Activated CD4-positive, alpha-beta memory T cell treated with anti-CD3 and anti-CD28 coated beads for 36 hours (primary cell): ENCODE measurements around the gene KPNA3. TPM values are rescaled to one million over a fixed set of nuclear protein-coding genes. Genes with fewer than 3 reads are reported as not detected.

ENCODE experiments used
- CTCF ChIA-PET: fragments of 350-600 bp; sonication (Branson Sonifier 250); formaldehyde crosslinking; loops from one replicate; lab custom pipeline; 2021; ENCODE audit warnings: antibody characterized with exemption, inconsistent platforms; lab: Charles Lee
- POLR2A ChIA-PET: fragments of 350-600 bp; sonication (Branson Sonifier 250); formaldehyde crosslinking; loops from one replicate; lab custom pipeline; 2021; ENCODE audit warnings: antibody characterized with exemption; lab: Charles Lee
- DNase-seq: peaks from one replicate; pipeline ENCODE4 v3.0.0-alpha.2; 2020
- H3K27ac Mint-ChIP-seq: one replicate; pipeline ENCODE4 v1.8.0; 2021; ENCODE audit warnings: mixed read lengths
- H3K27me3 Mint-ChIP-seq: one replicate; pipeline ENCODE4 v1.8.0; 2021; ENCODE audit warnings: mixed read lengths
- H3K36me3 Mint-ChIP-seq: one replicate; pipeline ENCODE4 v1.8.0; 2021; ENCODE audit warnings: mixed read lengths
- H3K4me1 Mint-ChIP-seq: one replicate; pipeline ENCODE4 v1.8.0; 2021; ENCODE audit warnings: low read depth, mixed read lengths
- H3K4me3 Mint-ChIP-seq: one replicate; pipeline ENCODE4 v1.8.0; 2021; ENCODE audit warnings: mild to moderate bottlenecking, mixed read lengths
- H3K9me3 Mint-ChIP-seq: one replicate; pipeline ENCODE4 v1.8.0; 2021; ENCODE audit warnings: mixed read lengths
- intact Hi-C: fragments of 100-400 bp; cut with micrococcal nuclease; formaldehyde crosslinking; loops from one replicate; pipeline ENCODE4 v1.15.1; 2023
- total RNA-seq, 2 experiments: library from RNA; stranded (reverse); gene quantifications; one replicate each; pipeline ENCODE4 v1.2.3, GENCODE V29; 2021

The KPNA3 gene
- 10 to 100 TPM; 42.0 to 44.0 TPM for total RNA-seq

GRCh38 chr13:49792550-49793324, at the start of gene KPNA3:
Gene KPNA3 (minus strand): TSS chr13:49792682. CDS start chr13:49792506, 176 bp downstream.
- peak; percentile 96 for DNase-seq
- ChIA-PET POLR2A (interaction anchor here (0.8 to 3.5 kb wide), 6 partner anchors 34 to 336 kb away, joined by 3 to 24 read pairs (median 5); partner anchors contain the start of genes EBPL and SPRYD7), CTCF (interaction anchor here (0.8 to 1.8 kb wide), 7 partner anchors 27 to 1008 kb away, joined by 3 to 7 read pairs (median 3); partner anchors contain the start of genes SPRYD7 and TRIM13)
- H3K4me1 Mint-ChIP-seq = peaks cover 27% of the 10 kb centered on the region
- H3K4me3 Mint-ChIP-seq = peak within 1 kb of the TSS; percentile 91
- peak within 1 kb of the TSS; percentile 93 for H3K27ac Mint-ChIP-seq
- intact Hi-C loops = loop anchor here (1.0 to 10.0 kb wide), 9 partner anchors 55 to 1660 kb away; partner anchors contain the start of genes CAB39L, EBPL, INTS6 and PHF11
- no peaks in the 10 kb centered on the region for H3K27me3 Mint-ChIP-seq
- H3K36me3 Mint-ChIP-seq = peaks cover 5% of the 10 kb centered on the region
- H3K9me3 Mint-ChIP-seq = no peaks in the 10 kb centered on the region

GRCh38 chr13:49841964-49842363, 49.5 kb upstream of the KPNA3 start:
- Mint-ChIP-seq H3K9me3 (no peaks in the 10 kb centered on the region), H3K27me3 (no peaks in the 10 kb centered on the region), H3K4me3 (no peak overlapping the region), H3K27ac (no peak overlapping the region), H3K4me1 (no peaks in the 10 kb centered on the region), H3K36me3 (no peaks in the 10 kb centered on the region)
- ChIA-PET POLR2A (no interaction called here), CTCF (no interaction called here)
- DNase-seq = no peak
- intact Hi-C loops = no loop called here

- no peaks in the 10 kb centered on the region for H3K27me3 Mint-ChIP-seq
- DNase-seq = no peak
- H3K4me1 Mint-ChIP-seq = no peaks in the 10 kb centered on the region
- H3K4me3 Mint-ChIP-seq = no peak overlapping the region
- no peaks in the 10 kb centered on the region for H3K9me3 Mint-ChIP-seq
- intact Hi-C loops = no loop called here
- POLR2A ChIA-PET = no interaction called here
- no peak overlapping the region for H3K27ac Mint-ChIP-seq
- no peaks in the 10 kb centered on the region for H3K36me3 Mint-ChIP-seq
- CTCF ChIA-PET = no interaction called here
These were observed 48.2 kb upstream of the KPNA3 start for GRCh38 chr13:49840675-49841074.

- H3K36me3 Mint-ChIP-seq = no peaks in the 10 kb centered on the region
- H3K27me3 Mint-ChIP-seq = no peaks in the 10 kb centered on the region
- no peaks in the 10 kb centered on the region for H3K9me3 Mint-ChIP-seq
- H3K27ac Mint-ChIP-seq = no peak overlapping the region
- no peaks in the 10 kb centered on the region for H3K4me1 Mint-ChIP-seq
- ChIA-PET POLR2A (no interaction called here), CTCF (no interaction called here)
- no peak overlapping the region for H3K4me3 Mint-ChIP-seq
- DNase-seq = no peak
- intact Hi-C loops = no loop called here
These were observed 47.8 kb upstream of the KPNA3 start for GRCh38 chr13:49840266-49840665.

GRCh38 chr13:49838989-49839388, 46.5 kb upstream of the KPNA3 start:
- CTCF ChIA-PET = no interaction called here
- H3K27ac Mint-ChIP-seq = no peak overlapping the region
- H3K27me3 Mint-ChIP-seq = no peaks in the 10 kb centered on the region
- H3K4me3 Mint-ChIP-seq = no peak overlapping the region
- intact Hi-C loops = no loop called here
- no peaks in the 10 kb centered on the region for H3K9me3 Mint-ChIP-seq
- H3K36me3 Mint-ChIP-seq = no peaks in the 10 kb centered on the region
- DNase-seq = no peak
- POLR2A ChIA-PET = no interaction called here
- H3K4me1 Mint-ChIP-seq = no peaks in the 10 kb centered on the region

GRCh38 chr13:49836516-49836915, 44.0 kb upstream of the KPNA3 start:
- Mint-ChIP-seq H3K36me3 (no peaks in the 10 kb centered on the region), H3K27ac (no peak overlapping the region), H3K4me3 (no peak overlapping the region), H3K4me1 (no peaks in the 10 kb centered on the region), H3K9me3 (peaks cover 5% of the 10 kb centered on the region), H3K27me3 (peaks cover 3% of the 10 kb centered on the region)
- DNase-seq = no peak
- intact Hi-C loops = no loop called here
- CTCF ChIA-PET = no interaction called here
- POLR2A ChIA-PET = no interaction called here

GRCh38 chr13:49833402-49833801, 40.9 kb upstream of the KPNA3 start:
- POLR2A ChIA-PET = no interaction called here
- H3K4me3 Mint-ChIP-seq = no peak overlapping the region

GRCh38 chr13:49831455-49831854, 39.0 kb upstream of the KPNA3 start:
- H3K4me3 Mint-ChIP-seq = no peak overlapping the region
- H3K9me3 Mint-ChIP-seq = peaks cover 12% of the 10 kb centered on the region
- H3K27ac Mint-ChIP-seq = no peak overlapping the region
- H3K27me3 Mint-ChIP-seq = peaks cover 3% of the 10 kb centered on the region
- CTCF ChIA-PET = interaction anchor here (1.6 kb wide), 1 partner anchor 18 kb away, joined by 3 read pairs; no protein-coding TSS in a partner anchor
- POLR2A ChIA-PET = no interaction called here
- peaks cover 4% of the 10 kb centered on the region for H3K36me3 Mint-ChIP-seq
- intact Hi-C loops = no loop called here
- H3K4me1 Mint-ChIP-seq = no peaks in the 10 kb centered on the region
- DNase-seq = no peak

More at GRCh38 chr13:49833402-49833801, 40.9 kb upstream of the KPNA3 start:
- no peak for DNase-seq
- H3K4me1 Mint-ChIP-seq = no peaks in the 10 kb centered on the region
- intact Hi-C loops = no loop called here
- H3K9me3 Mint-ChIP-seq = peaks cover 12% of the 10 kb centered on the region
- no peak overlapping the region for H3K27ac Mint-ChIP-seq
- peaks cover 4% of the 10 kb centered on the region for H3K36me3 Mint-ChIP-seq
- CTCF ChIA-PET = no interaction called here
- H3K27me3 Mint-ChIP-seq = peaks cover 3% of the 10 kb centered on the region

- Mint-ChIP-seq H3K36me3 (peaks cover 4% of the 10 kb centered on the region), H3K9me3 (peaks cover 12% of the 10 kb centered on the region), H3K27me3 (peaks cover 3% of the 10 kb centered on the region), H3K4me1 (no peaks in the 10 kb centered on the region), H3K4me3 (no peak overlapping the region), H3K27ac (no peak overlapping the region)
- ChIA-PET POLR2A (no interaction called here), CTCF (interaction anchor here (1.6 kb wide), 1 partner anchor 18 kb away, joined by 3 read pairs; no protein-coding TSS in a partner anchor)
- intact Hi-C loops = no loop called here
- DNase-seq = no peak
These were observed 38.2 kb upstream of the KPNA3 start for GRCh38 chr13:49830721-49831120.

- intact Hi-C loops = no loop called here
- Mint-ChIP-seq H3K9me3 (peaks cover 12% of the 10 kb centered on the region), H3K27me3 (peaks cover 5% of the 10 kb centered on the region), H3K4me1 (no peaks in the 10 kb centered on the region), H3K4me3 (no peak overlapping the region), H3K27ac (no peak overlapping the region), H3K36me3 (peaks cover 4% of the 10 kb centered on the region)
- ChIA-PET POLR2A (no interaction called here), CTCF (no interaction called here)
- DNase-seq = no peak
These were observed 37.2 kb upstream of the KPNA3 start for GRCh38 chr13:49829715-49830114.

GRCh38 chr13:49828453-49828852, 36.0 kb upstream of the KPNA3 start:
- POLR2A ChIA-PET = no interaction called here
- H3K4me3 Mint-ChIP-seq = no peak overlapping the region
- peaks cover 12% of the 10 kb centered on the region for H3K9me3 Mint-ChIP-seq
- H3K27ac Mint-ChIP-seq = no peak overlapping the region
- peaks cover 4% of the 10 kb centered on the region for H3K36me3 Mint-ChIP-seq
- H3K4me1 Mint-ChIP-seq = no peaks in the 10 kb centered on the region
- CTCF ChIA-PET = no interaction called here
- H3K27me3 Mint-ChIP-seq = peaks cover 8% of the 10 kb centered on the region
- no peak for DNase-seq
- intact Hi-C loops = no loop called here

GRCh38 chr13:49827891-49828290, 35.4 kb upstream of the KPNA3 start:
- POLR2A ChIA-PET = no interaction called here
- H3K4me3 Mint-ChIP-seq = no peak overlapping the region
- CTCF ChIA-PET = no interaction called here
- H3K27ac Mint-ChIP-seq = no peak overlapping the region
- intact Hi-C loops = no loop called here
- peaks cover 12% of the 10 kb centered on the region for H3K9me3 Mint-ChIP-seq
- H3K36me3 Mint-ChIP-seq = peaks cover 4% of the 10 kb centered on the region
- DNase-seq = no peak
- H3K4me1 Mint-ChIP-seq = no peaks in the 10 kb centered on the region
- H3K27me3 Mint-ChIP-seq = peaks cover 7% of the 10 kb centered on the region
